ENCODE measurements around the gene KIAA0232.
A peak's percentile ranks its signal among the peaks of the same experiment; 100 is the strongest.

DNA sequence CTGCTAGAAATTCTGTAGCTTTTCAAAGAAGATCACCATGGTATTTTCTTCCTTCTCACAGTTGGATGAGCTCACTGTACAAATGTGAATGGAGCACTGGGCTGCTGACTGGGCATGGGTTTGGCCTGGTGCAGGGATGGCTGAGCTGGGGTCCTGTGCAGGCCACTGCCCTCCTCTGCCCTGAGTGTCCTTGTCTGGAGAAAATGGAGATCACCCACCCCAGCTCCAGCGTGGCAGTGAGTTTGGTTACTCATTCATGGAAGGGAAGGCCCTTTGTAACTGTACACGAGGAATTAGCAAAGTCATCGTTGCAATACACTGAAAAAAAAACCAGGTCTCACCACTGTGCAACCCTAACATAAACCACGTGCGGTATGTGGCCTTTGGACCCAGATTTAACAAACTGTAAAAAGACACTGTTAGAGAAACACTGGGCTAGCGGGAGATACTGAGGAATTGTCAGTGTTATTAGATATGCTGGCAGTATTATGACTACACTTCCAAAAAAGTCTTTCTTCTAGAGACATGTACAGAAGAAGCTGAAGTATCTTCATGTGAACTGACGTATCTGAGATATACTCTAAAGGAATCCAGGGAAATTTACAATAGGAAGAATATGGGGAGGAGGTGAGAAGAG is 111.0 kb downstream of the KIAA0232 start:
- TF ChIP-seq POLR2A (IDR thresholded peaks at IDR 0.05) = peak in 1 of 2 donors; percentile 48
- TF ChIP-seq, protein P1, sequence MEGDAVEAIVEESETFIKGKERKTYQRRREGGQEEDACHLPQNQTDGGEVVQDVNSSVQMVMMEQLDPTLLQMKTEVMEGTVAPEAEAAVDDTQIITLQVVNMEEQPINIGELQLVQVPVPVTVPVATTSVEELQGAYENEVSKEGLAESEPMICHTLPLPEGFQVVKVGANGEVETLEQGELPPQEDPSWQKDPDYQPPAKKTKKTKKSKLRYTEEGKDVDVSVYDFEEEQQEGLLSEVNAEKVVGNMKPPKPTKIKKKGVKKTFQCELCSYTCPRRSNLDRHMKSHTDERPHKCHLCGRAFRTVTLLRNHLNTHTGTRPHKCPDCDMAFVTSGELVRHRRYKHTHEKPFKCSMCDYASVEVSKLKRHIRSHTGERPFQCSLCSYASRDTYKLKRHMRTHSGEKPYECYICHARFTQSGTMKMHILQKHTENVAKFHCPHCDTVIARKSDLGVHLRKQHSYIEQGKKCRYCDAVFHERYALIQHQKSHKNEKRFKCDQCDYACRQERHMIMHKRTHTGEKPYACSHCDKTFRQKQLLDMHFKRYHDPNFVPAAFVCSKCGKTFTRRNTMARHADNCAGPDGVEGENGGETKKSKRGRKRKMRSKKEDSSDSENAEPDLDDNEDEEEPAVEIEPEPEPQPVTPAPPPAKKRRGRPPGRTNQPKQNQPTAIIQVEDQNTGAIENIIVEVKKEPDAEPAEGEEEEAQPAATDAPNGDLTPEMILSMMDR (IDR thresholded peaks at IDR 0.05) = peak in 3 of 6 experiments; percentile 11 to 27 (median 24)
